Calu3 (cell line): ENCODE results near the gene SNW1. TPM values are rescaled to one million over a fixed set of nuclear protein-coding genes. Genes with fewer than 3 reads are reported as not detected.

Source experiments
- BruUV-seq: library from RNA; stranded (reverse); fragments of 400-500 nt; replicated peaks from 2 replicates; lab custom pipeline; 2021; lab: Mats Ljungman, UMichigan
- CTCF ChIA-PET: fragments of 300-600 bp; sonication (Branson Sonifier 250); formaldehyde crosslinking; loops from one replicate; lab custom pipeline; 2022; ENCODE audit warnings: antibody characterized with exemption; lab: Charles Lee
- DNase-seq: peaks from one replicate; pipeline ENCODE4 v3.0.0; 2022
- H3K27ac Mint-ChIP-seq: one replicate; pipeline ENCODE4 v1.8.0; 2022; ENCODE audit warnings: mixed read lengths; ENCODE audit not compliant: unreplicated experiment
- H3K27me3 Mint-ChIP-seq: one replicate; pipeline ENCODE4 v1.8.0; 2022; ENCODE audit warnings: mixed read lengths; ENCODE audit not compliant: unreplicated experiment
- H3K36me3 Mint-ChIP-seq: one replicate; pipeline ENCODE4 v1.8.0; 2022; ENCODE audit warnings: mild to moderate bottlenecking, moderate library complexity, mixed read lengths; ENCODE audit not compliant: insufficient read depth, unreplicated experiment
- H3K4me1 Mint-ChIP-seq: one replicate; pipeline ENCODE4 v1.8.0; 2022; ENCODE audit warnings: mild to moderate bottlenecking, low read depth, mixed read lengths; ENCODE audit not compliant: unreplicated experiment
- H3K4me3 Mint-ChIP-seq: one replicate; pipeline ENCODE4 v1.8.0; 2022; ENCODE audit warnings: mild to moderate bottlenecking, low read depth, moderate library complexity, mixed read lengths; ENCODE audit not compliant: unreplicated experiment
- H3K9me3 Mint-ChIP-seq: one replicate; pipeline ENCODE4 v1.8.0; 2022; ENCODE audit warnings: low read depth, mixed read lengths; ENCODE audit not compliant: unreplicated experiment
- CTCF ChIP-seq: fragments of 200-600 bp; IDR thresholded peaks from one replicate; pipeline ENCODE4 v1.8.0; 2022; ENCODE audit warnings: antibody characterized with exemption; ENCODE audit not compliant: unreplicated experiment
- intact Hi-C: fragments of 100-400 bp; cut with micrococcal nuclease; formaldehyde crosslinking; loops from one replicate; pipeline ENCODE4 v1.10.0; 2022; ENCODE audit not compliant: unreplicated experiment
- total RNA-seq: library from RNA; stranded (reverse); gene quantifications from 2 replicates; pipeline ENCODE4 v1.2.3, GENCODE V29; 2022

Gene SNW1
- total RNA-seq, 1 experiment from 2014 or later, result 102 TPM

GRCh38 chr14:77722301-77722700, 38.7 kb downstream of the SNW1 start:
- no peak for DNase-seq
- Mint-ChIP-seq H3K4me3 (no peak overlapping the region), H3K4me1 (no peaks in the 10 kb centered on the region), H3K9me3 (no peaks in the 10 kb centered on the region), H3K27me3 (no peaks in the 10 kb centered on the region), H3K27ac (no peak overlapping the region), H3K36me3 (peaks cover 77% of the 10 kb centered on the region)
- no TSS peak for BruUV-seq
- no peak for TF ChIP-seq CTCF
- CTCF ChIA-PET, result no interaction called here
- intact Hi-C loops, result no loop called here

GRCh38 chr14:77721437-77721836, 39.5 kb downstream of the SNW1 start:
- no peaks in the 10 kb centered on the region for H3K9me3 Mint-ChIP-seq
- H3K36me3 Mint-ChIP-seq, result peaks cover 69% of the 10 kb centered on the region
- no peak overlapping the region for H3K4me3 Mint-ChIP-seq
- BruUV-seq, result no TSS peak
- no peak for DNase-seq
- no peaks in the 10 kb centered on the region for H3K4me1 Mint-ChIP-seq
- H3K27me3 Mint-ChIP-seq, result no peaks in the 10 kb centered on the region
- TF ChIP-seq CTCF, result no peak
- intact Hi-C loops, result no loop called here
- H3K27ac Mint-ChIP-seq, result no peak overlapping the region
- CTCF ChIA-PET, result no interaction called here

GRCh38 chr14:77717608-77718305, 43.2 kb downstream of the SNW1 start:
- Mint-ChIP-seq H3K36me3 (peaks cover 57% of the 10 kb centered on the region), H3K27ac (no peak overlapping the region), H3K4me1 (no peaks in the 10 kb centered on the region), H3K9me3 (no peaks in the 10 kb centered on the region), H3K27me3 (no peaks in the 10 kb centered on the region), H3K4me3 (no peak overlapping the region)
- intact Hi-C loops, result no loop called here
- CTCF ChIA-PET, result interaction anchor here (0.6 kb wide), 1 partner anchor 36 kb away, joined by 3 read pairs; no protein-coding TSS in a partner anchor
- no peak for TF ChIP-seq CTCF
- BruUV-seq, result TSS peak; percentile 95
- DNase-seq, result no peak

- CTCF ChIA-PET, result interaction anchor here (0.5 kb wide), 1 partner anchor 235 kb away, joined by 3 read pairs; no protein-coding TSS in a partner anchor
- no TSS peak for BruUV-seq
- Mint-ChIP-seq H3K36me3 (peaks cover 48% of the 10 kb centered on the region), H3K4me1 (peaks cover 6% of the 10 kb centered on the region), H3K27ac (peak overlapping the region; percentile 36), H3K27me3 (no peaks in the 10 kb centered on the region), H3K9me3 (no peaks in the 10 kb centered on the region), H3K4me3 (no peak overlapping the region)
- no peak for DNase-seq
- intact Hi-C loops, result no loop called here
- no peak for TF ChIP-seq CTCF
Observed at GRCh38 chr14:77714926-77715325, 46.0 kb downstream of the SNW1 start.
